ENCODE data around the gene BIRC6.

BIRC6 gene

DNA sequence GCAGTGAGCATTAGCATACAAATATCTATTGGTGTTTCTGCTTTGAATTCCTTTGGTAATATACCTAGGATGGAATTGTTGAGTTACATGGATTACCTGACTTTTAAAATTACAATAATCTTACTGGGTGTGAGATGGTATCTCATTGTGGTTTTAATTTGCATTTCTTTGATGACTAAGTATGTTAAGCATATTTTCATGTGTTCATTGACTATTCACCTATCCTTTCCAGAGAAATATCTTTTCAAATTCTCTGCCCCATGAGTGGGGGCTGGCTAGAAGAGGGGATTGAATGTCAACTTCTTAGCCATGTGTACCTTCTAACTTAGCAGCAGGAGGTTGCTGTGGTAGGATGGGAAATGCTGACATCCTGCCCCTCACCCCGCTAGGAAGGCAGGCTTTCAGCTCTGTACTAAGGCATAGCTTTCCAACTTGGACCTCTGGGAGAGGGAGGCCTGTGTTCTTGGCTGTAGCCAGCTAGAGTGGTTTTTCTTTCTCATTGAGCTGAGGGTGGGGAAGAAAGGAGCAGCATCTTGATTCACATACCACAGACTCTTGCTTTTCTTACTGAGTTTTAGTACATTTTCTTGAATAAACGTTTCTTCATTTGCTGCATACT, 207.7 kb downstream of the BIRC6 start:
- no peak overlapping the region for H3K4me3 ChIP-seq (ENCODE audit: low read length, poor library complexity, severe bottlenecking)

DNA sequence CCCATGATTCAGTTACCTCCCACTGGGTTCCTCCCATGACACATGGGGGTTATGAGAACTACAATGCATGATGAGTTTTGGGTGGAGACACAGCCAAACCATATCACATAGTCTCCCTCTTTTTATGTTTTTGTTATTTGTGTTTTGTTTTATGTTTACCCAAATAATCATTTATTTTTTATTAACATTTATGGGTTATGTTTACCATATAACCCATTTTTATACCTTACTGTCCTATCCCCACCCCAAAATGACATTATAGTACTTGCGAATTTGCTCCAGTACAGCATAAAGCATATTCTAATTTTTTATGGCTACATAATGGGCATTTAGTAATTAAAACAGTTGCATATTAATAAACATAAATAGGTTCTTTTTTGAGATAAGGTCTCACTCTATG, 209.1 kb downstream of the BIRC6 start:
- Histone ChIP-seq H3K9me3 (ENCODE audit: insufficient read depth, low read depth, low read length) (peaks cover 14% of the 10 kb centered on the region; the same call in 1 of the 2 replicates), H2AFZ (ENCODE audit: low read length) (no peak overlapping the region), H3K4me1 (ENCODE audit: insufficient read depth, low read length, poor library complexity, severe bottlenecking) (peaks cover 11% of the 10 kb centered on the region), H3F3A (ENCODE audit: low read depth) (no peaks in the 10 kb centered on the region), H3K9me2 (replicated peaks; ENCODE audit: low read depth, low read length) (no peaks in the 10 kb centered on the region), H4K20me1 (ENCODE audit: insufficient read depth, low read length, poor library complexity, severe bottlenecking) (no peaks in the 10 kb centered on the region), H3K4me3 (ENCODE audit: low read length, poor library complexity, severe bottlenecking) (no peak overlapping the region), H3K9ac (ENCODE audit: low read depth, low read length, poor library complexity, severe bottlenecking) (no peak overlapping the region), H3K27me3 (ENCODE audit: insufficient read depth, low read length, poor library complexity, severe bottlenecking) (no peaks in the 10 kb centered on the region), H3K4me2 (ENCODE audit: low read depth, low read length, poor library complexity, severe bottlenecking) (no peak overlapping the region), H3K36me3 (ENCODE audit: insufficient read depth, low read length) (peaks cover 31% of the 10 kb centered on the region), H3K79me2 (ENCODE audit: insufficient read depth, low read length) (peaks cover 6% of the 10 kb centered on the region; the same call in 1 of the 2 replicates)
- TF ChIP-seq, protein P1, sequence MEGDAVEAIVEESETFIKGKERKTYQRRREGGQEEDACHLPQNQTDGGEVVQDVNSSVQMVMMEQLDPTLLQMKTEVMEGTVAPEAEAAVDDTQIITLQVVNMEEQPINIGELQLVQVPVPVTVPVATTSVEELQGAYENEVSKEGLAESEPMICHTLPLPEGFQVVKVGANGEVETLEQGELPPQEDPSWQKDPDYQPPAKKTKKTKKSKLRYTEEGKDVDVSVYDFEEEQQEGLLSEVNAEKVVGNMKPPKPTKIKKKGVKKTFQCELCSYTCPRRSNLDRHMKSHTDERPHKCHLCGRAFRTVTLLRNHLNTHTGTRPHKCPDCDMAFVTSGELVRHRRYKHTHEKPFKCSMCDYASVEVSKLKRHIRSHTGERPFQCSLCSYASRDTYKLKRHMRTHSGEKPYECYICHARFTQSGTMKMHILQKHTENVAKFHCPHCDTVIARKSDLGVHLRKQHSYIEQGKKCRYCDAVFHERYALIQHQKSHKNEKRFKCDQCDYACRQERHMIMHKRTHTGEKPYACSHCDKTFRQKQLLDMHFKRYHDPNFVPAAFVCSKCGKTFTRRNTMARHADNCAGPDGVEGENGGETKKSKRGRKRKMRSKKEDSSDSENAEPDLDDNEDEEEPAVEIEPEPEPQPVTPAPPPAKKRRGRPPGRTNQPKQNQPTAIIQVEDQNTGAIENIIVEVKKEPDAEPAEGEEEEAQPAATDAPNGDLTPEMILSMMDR (conservative IDR thresholded peaks at IDR 0.05; ENCODE audit: low read length): no peak
- no peak for TF ChIP-seq EZH2phosphoT487 (IDR thresholded peaks at IDR 0.05; ENCODE audit: borderline replicate concordance)

More for the DNA sequence above, 207.7 kb downstream of the BIRC6 start:
- peaks cover 31% of the 10 kb centered on the region for H3K36me3 ChIP-seq (ENCODE audit: insufficient read depth, low read length)
- peaks cover 14% of the 10 kb centered on the region; the same call in 1 of the 2 replicates for H3K9me3 ChIP-seq (ENCODE audit: insufficient read depth, low read depth, low read length)
- H2AFZ ChIP-seq (ENCODE audit: low read length): no peak overlapping the region
- no peaks in the 10 kb centered on the region for H3K79me2 ChIP-seq (ENCODE audit: insufficient read depth, low read length)
- H3K4me2 ChIP-seq (ENCODE audit: low read depth, low read length, poor library complexity, severe bottlenecking): peak overlapping the region; percentile 5
- no peaks in the 10 kb centered on the region for H3K9me2 ChIP-seq (replicated peaks; ENCODE audit: low read depth, low read length)
- H4K20me1 ChIP-seq (ENCODE audit: insufficient read depth, low read length, poor library complexity, severe bottlenecking): no peaks in the 10 kb centered on the region
- no peak for TF ChIP-seq EZH2phosphoT487 (IDR thresholded peaks at IDR 0.05; ENCODE audit: borderline replicate concordance)
- TF ChIP-seq, protein P1 (conservative IDR thresholded peaks at IDR 0.05; ENCODE audit: low read length): no peak
- H3F3A ChIP-seq (ENCODE audit: low read depth): no peaks in the 10 kb centered on the region
- H3K27me3 ChIP-seq (ENCODE audit: insufficient read depth, low read length, poor library complexity, severe bottlenecking): no peaks in the 10 kb centered on the region
- no peak overlapping the region for H3K9ac ChIP-seq (ENCODE audit: low read depth, low read length, poor library complexity, severe bottlenecking)
- H3K4me1 ChIP-seq (ENCODE audit: insufficient read depth, low read length, poor library complexity, severe bottlenecking): peaks cover 11% of the 10 kb centered on the region

DNA sequence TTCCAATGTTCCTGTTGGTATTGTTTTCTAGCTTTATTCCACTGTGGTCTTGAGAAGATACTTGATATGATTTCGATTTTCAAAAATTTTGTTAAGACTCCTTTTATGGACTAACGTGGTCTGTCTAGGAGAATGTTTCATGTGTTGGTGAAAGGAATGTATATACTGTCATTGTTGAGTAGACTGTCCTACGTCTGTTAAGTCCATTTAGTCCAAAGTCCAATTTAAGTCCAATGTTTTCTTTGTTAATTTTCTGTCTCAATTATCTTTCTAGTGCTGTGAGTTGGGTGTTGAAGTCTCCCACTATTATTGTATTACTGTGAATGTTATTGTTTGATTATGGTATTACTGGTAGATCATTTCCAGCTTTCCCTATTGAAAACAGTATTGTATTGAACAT, 215.2 kb downstream of the BIRC6 start:
- no peaks in the 10 kb centered on the region for H3K27me3 ChIP-seq (ENCODE audit: insufficient read depth, low read length, poor library complexity, severe bottlenecking)
- H3K4me1 ChIP-seq (ENCODE audit: insufficient read depth, low read length, poor library complexity, severe bottlenecking): peaks cover 36% of the 10 kb centered on the region
- no peaks in the 10 kb centered on the region for H3K9me3 ChIP-seq (ENCODE audit: insufficient read depth, low read depth, low read length)
- H3K9ac ChIP-seq (ENCODE audit: low read depth, low read length, poor library complexity, severe bottlenecking): peak overlapping the region; percentile 9
- TF ChIP-seq EZH2phosphoT487 (IDR thresholded peaks at IDR 0.05; ENCODE audit: borderline replicate concordance): no peak
- TF ChIP-seq, protein P1 (conservative IDR thresholded peaks at IDR 0.05; ENCODE audit: low read length): no peak
- H3K79me2 ChIP-seq (ENCODE audit: insufficient read depth, low read length): peaks cover 21% of the 10 kb centered on the region
- peaks cover 31% of the 10 kb centered on the region; the same call in 1 of the 2 replicates for H3K36me3 ChIP-seq (ENCODE audit: insufficient read depth, low read length)
- H3K4me3 ChIP-seq (ENCODE audit: low read length, poor library complexity, severe bottlenecking): peak overlapping the region; percentile 22
- no peaks in the 10 kb centered on the region for H3F3A ChIP-seq (ENCODE audit: low read depth)
- no peak overlapping the region for H2AFZ ChIP-seq (ENCODE audit: low read length)
- H3K9me2 ChIP-seq (replicated peaks; ENCODE audit: low read depth, low read length): no peaks in the 10 kb centered on the region
- peak overlapping the region; percentile 61 for H3K4me2 ChIP-seq (ENCODE audit: low read depth, low read length, poor library complexity, severe bottlenecking)
- H4K20me1 ChIP-seq (ENCODE audit: insufficient read depth, low read length, poor library complexity, severe bottlenecking): no peaks in the 10 kb centered on the region
